Breast epithelium (tissue), 3 donors: ENCODE results near the gene GLCE.

Experiments used
- CTCF ChIP-seq, 3 donors: fragments of 450-650 bp; IDR thresholded peaks; one replicate each; pipeline ENCODE4 v1.5.1; 2016 to 2017; ENCODE audit warnings: antibody characterized with exemption in 3 of 3, mild to moderate bottlenecking in 3 of 3, moderate library complexity in 3 of 3
- POLR2A ChIP-seq: fragments of 450-650 bp; IDR thresholded peaks from one replicate; pipeline ENCODE4 v1.6.1; 2016; ENCODE audit warnings: antibody characterized with exemption, mild to moderate bottlenecking, moderate library complexity

GRCh38 chr15:69161079-69161877 lies 843 bp downstream of the GLCE start:
- no peak for TF ChIP-seq CTCF (IDR thresholded peaks at IDR 0.05)
- TF ChIP-seq POLR2A = no peak
